IPS-20b (cell line): ENCODE measurements around the gene HOXD9.

Experiments
- H3K27ac ChIP-seq: one replicate; pipeline ENCODE4 v1.5.1; 2013; ENCODE audit warnings: low read length
- H3K27me3 ChIP-seq: 2 replicates; pipeline ENCODE4 v1.6.1; 2013; ENCODE audit warnings: mild to moderate bottlenecking, low read length, inconsistent platforms; ENCODE audit not compliant: insufficient read depth
- H3K36me3 ChIP-seq: 2 replicates; pipeline ENCODE4 v1.6.1; 2013; ENCODE audit warnings: low read depth, mild to moderate bottlenecking, inconsistent platforms, low read length, moderate library complexity; ENCODE audit not compliant: insufficient read depth
- H3K4me1 ChIP-seq: 2 replicates; pipeline ENCODE4 v1.6.1; 2013; ENCODE audit warnings: mild to moderate bottlenecking, control low read depth, inconsistent platforms, low read length, moderate library complexity; ENCODE audit not compliant: insufficient read depth
- H3K4me3 ChIP-seq: 2 replicates; pipeline ENCODE4 v1.5.1; 2013; ENCODE audit warnings: mild to moderate bottlenecking, low read length, inconsistent platforms
- H3K9ac ChIP-seq: 2 replicates; pipeline ENCODE4 v1.6.1; 2013; ENCODE audit warnings: low read depth, mild to moderate bottlenecking, inconsistent platforms, low read length, moderate library complexity
- H3K9me3 ChIP-seq: 2 replicates; pipeline ENCODE4 v1.6.1; 2013; ENCODE audit warnings: mild to moderate bottlenecking, low read depth, low read length, inconsistent platforms; ENCODE audit not compliant: insufficient read depth

Gene HOXD9

GRCh38 chr2:176088048-176088936, 34.2 kb upstream of the HOXD9 start:
- Histone ChIP-seq H3K27me3 (peaks cover 100% of the 10 kb centered on the region), H3K9me3 (peaks cover 14% of the 10 kb centered on the region; the same call in 1 of the 2 replicates), H3K27ac (no peak overlapping the region), H3K4me1 (peaks cover 4% of the 10 kb centered on the region; the same call in 1 of the 2 replicates), H3K9ac (no peak overlapping the region), H3K36me3 (no peaks in the 10 kb centered on the region), H3K4me3 (peak overlapping the region; percentile 36; the same call in 1 of the 2 replicates)

GRCh38 chr2:176088937-176089842, 33.3 kb upstream of the HOXD9 start:
- Histone ChIP-seq H3K27me3 (peaks cover 100% of the 10 kb centered on the region), H3K9ac (no peak overlapping the region), H3K36me3 (no peaks in the 10 kb centered on the region), H3K27ac (no peak overlapping the region), H3K4me1 (peaks cover 6% of the 10 kb centered on the region; the same call in 1 of the 2 replicates), H3K4me3 (no peak overlapping the region), H3K9me3 (peaks cover 16% of the 10 kb centered on the region)

- Histone ChIP-seq H3K9me3 (peaks cover 16% of the 10 kb centered on the region), H3K27ac (no peak overlapping the region), H3K9ac (no peak overlapping the region), H3K27me3 (peaks cover 100% of the 10 kb centered on the region), H3K4me3 (no peak overlapping the region), H3K4me1 (peaks cover 6% of the 10 kb centered on the region; the same call in 1 of the 2 replicates), H3K36me3 (no peaks in the 10 kb centered on the region)
Observed at GRCh38 chr2:176089843-176090395, 32.6 kb upstream of the HOXD9 start.

- Histone ChIP-seq H3K36me3 (no peaks in the 10 kb centered on the region), H3K27ac (no peak overlapping the region), H3K4me3 (no peak overlapping the region), H3K9me3 (peaks cover 16% of the 10 kb centered on the region), H3K9ac (no peak overlapping the region), H3K4me1 (peaks cover 6% of the 10 kb centered on the region; the same call in 1 of the 2 replicates), H3K27me3 (peaks cover 100% of the 10 kb centered on the region)
Observed at GRCh38 chr2:176090862-176091261, 31.7 kb upstream of the HOXD9 start.

GRCh38 chr2:176091329-176092258, 30.9 kb upstream of the HOXD9 start:
- peaks cover 10% of the 10 kb centered on the region; the same call in 1 of the 2 replicates for H3K4me1 ChIP-seq
- H3K9me3 ChIP-seq, result peaks cover 16% of the 10 kb centered on the region
- no peak overlapping the region for H3K27ac ChIP-seq
- H3K27me3 ChIP-seq, result peaks cover 100% of the 10 kb centered on the region
- no peak overlapping the region for H3K9ac ChIP-seq
- H3K36me3 ChIP-seq, result no peaks in the 10 kb centered on the region
- H3K4me3 ChIP-seq, result no peak overlapping the region

- Histone ChIP-seq H3K4me1 (peaks cover 14% of the 10 kb centered on the region; the same call in 1 of the 2 replicates), H3K27ac (no peak within 1 kb of the TSS), H3K9me3 (peaks cover 16% of the 10 kb centered on the region), H3K4me3 (peak within 1 kb of the TSS; percentile 32; the same call in 1 of the 2 replicates), H3K27me3 (peaks cover 100% of the 10 kb centered on the region), H3K36me3 (no peaks in the 10 kb centered on the region), H3K9ac (no peak within 1 kb of the TSS)
Observed at GRCh38 chr2:176092270-176093144, 30.0 kb upstream of the HOXD9 start, which contains the start of gene HOXD13. HOXD13 (plus strand) TSS chr2:176092721; CDS start chr2:176092891, 170 bp downstream.

- Histone ChIP-seq H3K9me3 (peaks cover 16% of the 10 kb centered on the region), H3K27ac (no peak overlapping the region), H3K9ac (no peak overlapping the region), H3K36me3 (no peaks in the 10 kb centered on the region), H3K4me3 (peak overlapping the region; percentile 32; the same call in 1 of the 2 replicates), H3K4me1 (peaks cover 19% of the 10 kb centered on the region; the same call in 1 of the 2 replicates), H3K27me3 (peaks cover 100% of the 10 kb centered on the region)
Observed at GRCh38 chr2:176093145-176093897, 29.2 kb upstream of the HOXD9 start.

- no peak overlapping the region for H3K4me3 ChIP-seq
Observed at GRCh38 chr2:176093898-176094249, 28.6 kb upstream of the HOXD9 start.

GRCh38 chr2:176094349-176094748, 28.2 kb upstream of the HOXD9 start:
- H3K27me3 ChIP-seq, result peaks cover 100% of the 10 kb centered on the region
- H3K27ac ChIP-seq, result no peak overlapping the region
- no peaks in the 10 kb centered on the region for H3K36me3 ChIP-seq
- peaks cover 15% of the 10 kb centered on the region; the same call in 1 of the 2 replicates for H3K4me1 ChIP-seq
- no peak overlapping the region for H3K4me3 ChIP-seq
- no peak overlapping the region for H3K9ac ChIP-seq
- H3K9me3 ChIP-seq, result peaks cover 19% of the 10 kb centered on the region

More at GRCh38 chr2:176093898-176094249, 28.6 kb upstream of the HOXD9 start:
- Histone ChIP-seq H3K4me1 (peaks cover 15% of the 10 kb centered on the region; the same call in 1 of the 2 replicates), H3K36me3 (no peaks in the 10 kb centered on the region), H3K27me3 (peaks cover 100% of the 10 kb centered on the region), H3K9ac (no peak overlapping the region), H3K9me3 (peaks cover 18% of the 10 kb centered on the region), H3K27ac (no peak overlapping the region)
